ENCODE data around the gene OR11H6.
"Not testable (repeated sequence)": the region's sequence is repeated elsewhere in the genome, so short reads cannot be mapped to it uniquely, and the experiment has no call there.

OR11H6 gene

GRCh38 chr14:20264361-20264760, 40.9 kb downstream of the OR11H6 start:
- DNase-seq: not testable (repeated sequence)

- no peak for DNase-seq
Observed at GRCh38 chr14:20274062-20274461, 50.6 kb downstream of the OR11H6 start.
